ENCODE measurements around the gene MMP1.
"Not testable (repeated sequence)": the region's sequence is repeated elsewhere in the genome, so short reads cannot be mapped to it uniquely, and the experiment has no call there.

Gene MMP1

GRCh38 chr11:102760344-102761035 lies 37.5 kb downstream of the MMP1 start:
- no peak for DNase-seq

GRCh38 chr11:102757823-102758549 lies 40.0 kb downstream of the MMP1 start:
- DNase-seq = no peak

- no peak for DNase-seq
Observed at GRCh38 chr11:102753267-102753666, 44.7 kb downstream of the MMP1 start.

GRCh38 chr11:102751673-102752072 lies 46.3 kb downstream of the MMP1 start:
- DNase-seq = no peak

GRCh38 chr11:102749101-102749722 lies 48.7 kb downstream of the MMP1 start:
- DNase-seq = no peak

GRCh38 chr11:102746746-102747578 lies 51.0 kb downstream of the MMP1 start:
- not testable (repeated sequence) for DNase-seq
